Measurements from ENCODE around the gene ADCY5.

ADCY5 gene

DNA sequence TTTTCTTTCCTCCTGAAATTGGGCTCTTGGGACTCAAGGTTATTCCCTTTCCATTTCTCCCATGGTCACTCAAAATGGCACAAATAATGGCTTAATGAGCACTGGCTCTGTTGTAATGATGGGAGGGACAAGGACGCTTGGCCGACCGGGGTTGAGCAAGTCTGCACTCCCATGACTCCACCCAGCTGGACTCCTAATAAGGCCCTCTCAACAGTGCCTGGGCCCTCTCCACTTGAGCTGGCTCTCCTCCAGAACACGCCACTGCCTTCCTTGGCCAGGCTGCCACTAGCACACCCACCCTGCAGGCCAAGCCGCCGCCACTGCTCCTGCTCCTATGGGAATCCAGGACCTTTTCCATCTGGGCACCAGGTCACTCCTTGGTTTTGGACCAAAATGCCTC, 42.3 kb downstream of the ADCY5 start:
- no peak for DNase-seq (ENCODE audit: low read depth in 2 of 2)

DNA sequence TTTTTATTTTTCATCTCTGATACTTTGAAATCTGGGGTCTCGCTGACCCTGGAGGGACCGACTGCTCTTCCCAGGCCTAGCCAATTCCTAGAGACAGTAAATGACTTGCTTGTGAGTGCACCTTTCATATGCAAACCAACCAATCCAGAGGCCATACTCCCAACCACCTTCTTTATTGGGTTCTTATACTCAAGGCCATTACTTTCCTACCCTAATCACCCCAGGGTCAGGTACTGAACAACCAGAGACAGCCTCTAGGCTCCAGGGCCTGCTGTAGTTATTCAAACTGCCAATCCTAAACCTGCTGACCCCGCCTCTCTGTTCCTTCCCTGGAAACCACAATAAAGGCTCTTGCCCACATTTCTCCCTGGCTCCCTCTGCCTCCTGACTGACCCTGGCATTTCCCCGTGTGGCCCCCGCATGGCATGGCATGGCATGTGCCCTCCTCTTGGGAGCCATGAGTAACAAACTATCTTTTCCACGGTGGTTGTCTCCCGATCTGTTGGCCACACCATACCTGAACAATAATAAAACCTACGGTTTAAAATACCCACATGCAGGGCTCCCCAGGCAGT, 42.9 kb downstream of the ADCY5 start:
- DNase-seq (ENCODE audit: low read depth in 2 of 2), result no peak

GRCh38 chr3:123405021-123405420, 43.9 kb downstream of the ADCY5 start:
- no peak for DNase-seq (ENCODE audit: low read depth in 2 of 2)

DNA sequence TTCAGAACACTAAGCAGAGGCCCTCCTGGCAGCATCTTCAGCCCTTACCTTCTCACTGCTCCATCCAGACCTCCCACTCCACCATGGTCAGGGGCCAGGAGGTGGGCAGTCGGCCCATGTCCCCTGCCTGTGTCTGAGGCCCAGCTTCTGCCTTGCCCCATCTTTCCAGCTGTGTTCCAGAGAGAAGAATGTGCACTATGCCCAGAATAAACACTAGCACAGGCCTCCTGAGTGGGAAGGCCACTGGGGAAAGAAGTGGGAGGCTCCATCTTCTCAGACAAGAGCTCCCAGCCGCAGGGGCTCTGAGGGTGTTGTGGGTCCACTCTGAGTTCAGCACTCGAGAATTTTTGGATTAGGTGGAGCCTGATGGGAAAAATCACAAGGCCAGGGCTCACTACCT, 44.5 kb downstream of the ADCY5 start:
- DNase-seq (ENCODE audit: low read depth in 2 of 2), result no peak

DNA sequence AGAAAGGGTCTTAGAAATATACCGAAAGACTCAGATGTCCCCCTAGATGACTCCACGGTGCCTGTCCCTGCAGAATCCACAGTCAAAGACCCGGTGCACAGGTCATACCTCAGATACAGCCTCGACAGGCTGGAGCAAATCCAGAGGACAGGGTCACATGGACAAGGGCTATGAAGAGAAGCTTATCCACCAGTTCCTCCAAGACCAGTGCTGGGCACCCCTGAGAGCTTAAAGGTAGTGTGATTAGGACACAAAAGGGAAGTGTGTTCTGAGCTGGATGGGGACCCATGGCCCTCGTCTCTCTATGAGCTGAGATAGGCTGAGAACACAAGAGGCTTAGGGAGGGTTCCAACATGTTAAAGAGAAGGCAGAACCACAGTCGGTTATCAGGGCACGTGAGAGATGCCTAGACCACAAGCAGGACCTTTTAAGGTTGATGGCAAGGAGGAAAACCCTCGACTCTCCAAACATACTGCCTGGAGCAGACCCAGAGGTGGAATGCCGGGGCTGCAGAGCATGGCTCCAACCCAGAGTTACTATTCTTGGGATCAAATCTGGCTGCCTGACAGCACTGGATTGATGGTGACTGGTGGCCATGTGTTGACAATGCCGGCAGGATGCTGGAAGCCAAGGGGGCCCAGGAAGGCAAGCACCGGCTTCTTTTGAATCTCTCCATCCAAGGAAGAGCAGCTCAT, 46.9 kb downstream of the ADCY5 start:
- DNase-seq (ENCODE audit: low read depth in 2 of 2), result no peak

DNA sequence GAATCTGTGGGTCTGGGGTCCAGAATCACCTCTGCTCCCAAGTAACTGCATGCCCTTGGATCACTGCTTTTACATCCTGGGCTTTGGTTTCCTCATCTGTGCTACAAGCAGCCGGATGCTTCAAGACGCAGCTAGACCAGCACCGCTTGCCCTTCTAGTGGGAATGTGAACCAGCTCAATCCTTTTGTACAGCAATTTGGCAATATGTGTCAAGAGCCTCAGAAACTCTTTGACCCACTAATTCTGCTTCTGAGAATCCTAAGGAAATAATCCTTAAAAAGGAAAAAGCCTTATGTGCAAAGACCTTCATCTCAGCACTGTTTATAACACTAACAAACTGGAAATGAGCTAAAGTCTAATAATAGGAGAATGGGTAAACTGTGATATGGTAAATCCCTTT, 48.7 kb downstream of the ADCY5 start:
- no peak for DNase-seq (ENCODE audit: low read depth in 2 of 2)

GRCh38 chr3:123399653-123400052, 49.2 kb downstream of the ADCY5 start:
- no peak for DNase-seq (ENCODE audit: low read depth in 2 of 2)

GRCh38 chr3:123397921-123398785, 50.7 kb downstream of the ADCY5 start:
- DNase-seq (ENCODE audit: low read depth in 2 of 2), result no peak

- no peak for DNase-seq (ENCODE audit: low read depth in 2 of 2)
Measured at GRCh38 chr3:123397050-123397590, 51.8 kb downstream of the ADCY5 start.

DNA sequence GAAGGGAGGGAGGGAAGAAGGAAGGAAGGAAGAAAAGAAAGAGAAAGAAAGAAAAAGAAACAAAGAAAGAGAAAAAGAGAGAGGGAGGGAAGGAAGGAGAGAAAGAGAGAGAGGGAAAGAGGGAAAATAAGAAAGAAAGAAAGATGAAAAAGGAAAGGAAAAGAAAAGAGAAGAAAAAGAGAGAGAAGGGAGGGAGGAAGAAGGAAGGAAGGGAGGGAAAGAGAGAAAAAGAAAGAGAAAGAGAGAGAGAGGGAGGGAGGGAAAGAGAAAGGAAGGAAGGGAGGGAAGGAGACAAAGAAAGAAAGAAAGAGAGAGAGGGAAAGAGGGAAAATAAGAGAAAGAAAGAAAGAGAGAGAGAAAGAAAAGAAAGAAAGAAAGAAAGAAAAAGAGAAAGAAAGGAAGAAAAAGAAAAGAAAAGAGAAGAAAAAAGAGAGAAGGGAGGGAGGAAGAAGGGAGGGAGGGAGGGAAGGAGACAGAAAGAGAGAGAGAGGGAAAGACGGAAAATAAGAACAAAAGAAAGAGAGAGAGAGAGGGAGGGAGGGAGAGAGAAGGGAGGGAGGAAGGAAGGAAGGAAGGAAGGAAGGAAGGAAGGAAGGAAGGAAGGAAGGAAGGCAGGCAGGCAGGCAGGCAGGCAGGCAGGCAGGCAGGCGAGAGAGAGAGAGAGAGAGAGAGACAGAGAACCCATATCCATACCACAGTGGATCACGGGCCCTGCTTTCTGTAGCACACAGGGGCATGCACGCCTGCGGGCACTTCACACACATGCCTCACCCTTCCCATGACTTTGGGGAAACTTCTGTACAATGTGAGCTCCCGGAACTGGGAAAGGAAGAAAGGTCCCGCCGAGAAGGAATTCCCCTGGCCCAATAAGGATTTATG, 52.5 kb downstream of the ADCY5 start:
- DNase-seq (ENCODE audit: low read depth in 2 of 2), result no peak

DNA sequence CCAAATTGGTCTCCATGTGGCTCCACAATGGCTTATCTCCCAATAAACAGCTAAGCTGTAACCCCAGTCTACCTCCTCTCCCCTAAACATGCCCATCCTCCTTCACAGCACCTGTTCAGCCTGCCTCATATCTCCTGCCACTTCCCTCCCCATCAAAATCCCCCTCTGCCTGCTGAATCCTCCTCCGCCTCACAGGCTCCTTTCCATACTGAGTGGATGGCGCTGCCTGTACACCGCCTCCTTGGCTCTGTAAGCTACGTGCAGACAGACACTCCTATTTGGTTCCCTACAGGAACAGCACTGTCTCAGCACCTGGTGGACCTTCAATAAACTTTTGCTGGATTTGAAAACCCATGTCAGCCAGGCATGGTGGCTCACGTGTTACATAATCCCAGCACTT, 53.7 kb downstream of the ADCY5 start:
- no peak for DNase-seq (ENCODE audit: low read depth in 2 of 2)

DNA sequence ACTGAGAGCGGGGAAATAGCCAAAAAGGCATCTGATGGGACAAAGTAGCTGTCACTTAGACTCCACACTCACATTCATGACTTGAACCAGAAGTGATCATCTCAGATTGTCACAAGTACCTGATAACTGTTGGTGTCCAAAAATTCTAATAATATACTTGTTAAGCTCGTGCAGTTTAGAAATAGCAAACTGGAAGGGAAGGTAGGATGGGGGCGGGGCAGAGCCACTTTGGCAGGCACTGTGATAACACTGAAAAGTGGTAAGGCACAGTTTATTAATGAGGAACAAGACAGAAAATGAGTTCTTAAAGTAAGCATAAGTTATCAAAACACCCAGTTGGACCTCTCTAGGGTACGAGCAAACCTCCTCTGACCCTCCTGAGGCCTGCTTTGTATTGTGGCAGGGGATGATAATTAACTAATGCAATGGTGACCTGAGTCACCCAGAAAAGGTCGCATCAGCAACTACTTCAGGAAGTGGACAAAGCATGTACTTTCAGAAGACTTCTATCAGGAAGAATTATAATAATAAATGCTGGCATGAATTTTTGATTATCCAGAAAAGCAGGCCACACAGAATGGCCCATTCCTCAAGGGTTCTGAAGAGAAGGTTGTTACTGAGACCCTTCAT, 54.4 kb downstream of the ADCY5 start:
- no peak for DNase-seq (ENCODE audit: low read depth in 2 of 2)

DNA sequence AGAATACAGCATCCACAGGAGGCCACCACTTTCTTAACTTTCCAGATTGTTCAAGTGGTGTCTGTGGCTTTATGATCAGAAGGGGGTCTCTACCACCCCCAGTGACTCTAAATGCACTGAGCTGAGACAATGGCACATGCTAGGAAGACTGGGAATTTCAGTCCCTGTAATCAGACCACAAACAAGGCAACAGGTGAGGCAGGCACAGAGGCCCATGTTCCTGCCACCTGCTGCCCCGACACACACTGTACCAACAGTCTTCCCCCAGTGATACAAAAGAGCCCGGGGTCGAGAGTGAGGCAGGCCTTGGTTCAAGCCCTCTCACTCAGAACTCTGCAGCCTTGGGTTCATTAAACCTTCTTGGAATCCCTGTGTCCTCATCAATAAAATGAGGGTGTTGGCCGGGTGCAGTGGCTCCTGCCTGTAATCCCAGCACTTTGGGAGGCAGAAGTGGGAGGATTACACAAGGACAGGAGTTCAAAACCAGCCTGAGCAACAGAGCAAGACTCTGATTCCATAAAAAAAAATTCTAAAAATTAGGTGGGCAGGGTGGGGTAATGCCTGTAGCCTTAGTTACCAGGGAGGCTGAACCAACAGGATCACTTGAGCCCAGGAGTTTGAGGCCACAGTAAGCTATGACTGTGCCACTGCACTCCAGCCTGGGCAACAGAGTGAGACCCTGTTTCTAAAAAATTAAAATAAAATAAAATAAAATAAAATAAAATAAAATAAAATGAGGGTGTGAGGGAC, 55.8 kb downstream of the ADCY5 start:
- no peak for DNase-seq (ENCODE audit: low read depth in 2 of 2)

GRCh38 chr3:123392368-123392767, 56.5 kb downstream of the ADCY5 start:
- no peak for DNase-seq (ENCODE audit: low read depth in 2 of 2)

DNA sequence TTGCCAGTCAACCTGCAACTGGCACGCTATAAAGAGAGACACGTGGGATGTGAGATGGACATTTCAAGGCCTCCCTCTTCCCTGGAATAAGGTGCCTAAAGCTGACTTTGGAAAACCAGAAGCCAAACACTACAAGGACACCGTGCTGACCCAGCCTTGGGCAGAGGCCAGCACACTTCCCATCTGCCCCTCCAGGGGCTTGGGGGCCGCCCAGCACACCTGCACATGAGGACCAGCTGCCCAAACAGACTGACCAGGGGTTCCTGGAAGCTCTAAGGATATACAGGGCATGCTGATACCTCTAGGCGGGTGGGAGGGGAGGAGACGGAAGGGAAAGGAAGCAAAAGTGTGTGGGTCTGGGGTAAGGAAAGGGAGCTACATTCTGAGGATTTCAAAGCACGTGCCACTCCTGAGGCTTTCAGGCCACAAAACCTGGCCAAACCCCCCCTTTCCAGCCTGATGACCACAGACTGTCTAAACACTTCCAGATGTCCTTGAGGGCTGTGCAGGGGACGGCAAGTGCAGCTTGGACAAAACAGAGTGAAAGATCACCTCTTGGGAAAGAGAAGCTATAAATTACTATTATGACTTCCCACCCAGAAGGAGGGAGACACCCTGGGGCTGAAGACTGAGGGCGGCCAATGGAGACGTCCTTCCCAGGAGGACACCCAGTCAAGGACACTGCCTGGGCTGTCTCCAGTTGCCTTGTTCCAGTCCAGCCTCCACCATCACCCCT, 57.9 kb downstream of the ADCY5 start:
- DNase-seq (ENCODE audit: low read depth in 2 of 2), result no peak

GRCh38 chr3:123389628-123389918, 59.3 kb downstream of the ADCY5 start:
- no peak for DNase-seq (ENCODE audit: low read depth in 2 of 2)

DNA sequence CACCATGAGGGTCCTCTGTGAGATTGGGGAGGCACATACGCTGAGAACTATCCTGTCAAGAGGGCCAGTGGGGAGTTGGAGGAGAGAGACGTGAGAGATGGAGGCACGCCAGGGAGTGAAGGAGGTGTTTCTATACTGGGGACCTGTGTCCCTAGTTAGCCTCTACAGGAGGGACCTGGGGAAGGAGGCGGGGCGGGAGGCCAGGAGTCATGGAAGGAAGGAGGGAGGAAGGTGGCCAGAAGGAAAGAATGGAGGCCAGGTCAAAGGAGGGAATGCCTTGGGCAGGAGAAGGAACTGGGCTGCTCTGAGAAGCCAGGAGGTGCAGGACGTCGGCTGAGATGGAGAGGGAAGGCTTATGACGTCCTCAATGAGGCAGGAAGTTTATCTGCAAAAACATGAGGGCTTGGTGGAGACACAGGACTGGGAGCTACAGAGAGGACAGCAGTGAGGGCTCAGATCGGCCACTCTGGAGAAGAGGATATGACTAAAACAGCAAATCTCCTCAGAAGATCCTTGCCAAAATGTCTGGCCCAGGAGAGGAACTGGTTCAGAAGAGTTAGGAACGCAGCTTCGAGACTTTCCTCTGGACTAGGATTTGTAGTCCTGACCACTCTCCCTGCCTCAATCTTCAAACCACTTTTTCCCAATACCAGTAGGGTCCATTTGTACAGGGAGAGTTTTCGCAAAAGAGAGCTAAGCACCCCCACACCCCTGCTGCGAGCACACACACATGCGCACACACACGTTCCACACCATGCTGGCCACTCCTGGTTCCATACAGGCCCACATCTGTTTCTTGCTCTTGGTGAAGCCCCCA, 59.9 kb downstream of the ADCY5 start:
- no peak for DNase-seq (ENCODE audit: low read depth in 2 of 2)

GRCh38 chr3:123388042-123388441, 60.8 kb downstream of the ADCY5 start:
- no peak for DNase-seq (ENCODE audit: low read depth in 2 of 2)

DNA sequence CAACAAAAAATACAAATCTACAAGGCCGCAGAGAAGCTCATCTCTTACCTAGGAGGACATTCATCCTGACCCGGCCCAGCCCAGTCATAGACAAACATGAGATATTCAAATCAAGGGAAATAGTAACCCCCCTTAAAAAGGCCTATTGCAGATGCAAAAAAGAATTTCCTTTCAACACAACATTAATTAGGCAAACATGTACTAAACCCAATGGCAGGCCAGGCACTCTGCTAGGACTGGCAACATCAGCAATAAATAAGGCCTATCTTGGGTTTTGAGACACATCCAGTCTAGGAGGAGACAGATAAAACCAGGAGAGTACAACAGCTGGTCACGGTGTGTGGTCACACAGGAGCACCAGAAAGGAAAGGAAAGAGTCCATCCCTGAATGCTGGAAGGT, 61.4 kb downstream of the ADCY5 start:
- DNase-seq (ENCODE audit: low read depth in 2 of 2), result no peak

Measured in activated CD4-positive, alpha-beta T cell treated with anti-CD3 and anti-CD28 coated beads for 24 hours (primary cell).